HepG2 (cell line): ENCODE results near the gene SOCS1. TPM values are rescaled to one million over a fixed set of nuclear protein-coding genes. Genes with fewer than 3 reads are reported as not detected.

Source experiments
- CAMTA2 ChIP-seq: sonication (generic); formaldehyde crosslinking; IDR thresholded peaks from 2 replicates; pipeline ENCODE4 v1.4.0; 2020; ENCODE audit warnings: mild to moderate bottlenecking, missing genetic modification reagents, borderline replicate concordance
- FIP1L1 ChIP-seq: fragments of 200-400 bp; formaldehyde crosslinking; IDR thresholded peaks from 2 replicates; pipeline ENCODE4 v1.6.1; 2018; ENCODE audit warnings: low read depth, mild to moderate bottlenecking, low read length, moderate library complexity, borderline replicate concordance; ENCODE audit not compliant: insufficient read depth
- HNF1B ChIP-seq: sonication (generic); formaldehyde crosslinking; IDR thresholded peaks from 2 replicates; pipeline ENCODE4 v1.5.1; 2020; ENCODE audit warnings: mild to moderate bottlenecking, moderate library complexity, missing genetic modification reagents
- KDM4B ChIP-seq: sonication (generic); formaldehyde crosslinking; IDR thresholded peaks from 2 replicates; pipeline ENCODE4 v1.4.0; 2020; ENCODE audit warnings: missing genetic modification reagents
- KLF16 ChIP-seq, 2 experiments: sonication (generic) in 1 of 2; formaldehyde crosslinking in 1 of 2; IDR thresholded peaks; 2 replicates each; pipeline versions ENCODE4 v1.6.1 to v1.8.0; 2016 to 2023; ENCODE audit warnings: missing genetic modification reagents in 2 of 2, missing compliant biosample characterization in 1 of 2
- MYPOP ChIP-seq: sonication (generic); formaldehyde crosslinking; IDR thresholded peaks from 2 replicates; pipeline ENCODE4 v1.8.1; 2023; ENCODE audit warnings: mild to moderate bottlenecking, moderate library complexity, missing genetic modification reagents
- PAF1 ChIP-seq: IDR thresholded peaks from 2 replicates; pipeline ENCODE4 v1.6.1; 2016; ENCODE audit warnings: missing genetic modification reagents, missing compliant biosample characterization
- RBFOX2 ChIP-seq: fragments of 200-400 bp; formaldehyde crosslinking; IDR thresholded peaks from 2 replicates; pipeline ENCODE4 v1.6.1; 2017; ENCODE audit warnings: low read depth, mild to moderate bottlenecking, low read length
- SYNCRIP ChIP-seq: fragments of 200-400 bp; formaldehyde crosslinking; IDR thresholded peaks from 2 replicates; pipeline ENCODE4 v1.6.1; 2018; ENCODE audit warnings: mild to moderate bottlenecking, low read depth, low read length; ENCODE audit not compliant: insufficient read depth
- U2AF1 ChIP-seq: fragments of 200-400 bp; formaldehyde crosslinking; optimal IDR thresholded peaks from 2 replicates; pipeline ENCODE3; 2017; ENCODE audit warnings: mild to moderate bottlenecking, low read depth, low read length
- ZBTB14 ChIP-seq: sonication (generic); formaldehyde crosslinking; IDR thresholded peaks from 2 replicates; pipeline ENCODE4 v1.4.0; 2020; ENCODE audit warnings: missing genetic modification reagents
- ZC3H4 ChIP-seq: sonication (generic); formaldehyde crosslinking; IDR thresholded peaks from 2 replicates; pipeline ENCODE4 v1.4.0; 2020; ENCODE audit warnings: missing genetic modification reagents, borderline replicate concordance
- ZFP36L2 ChIP-seq: sonication (generic); formaldehyde crosslinking; IDR thresholded peaks from 2 replicates; pipeline ENCODE4 v1.4.0; 2020; ENCODE audit warnings: missing genetic modification reagents
- ZFX ChIP-seq: sonication (generic); formaldehyde crosslinking; IDR thresholded peaks from 2 replicates; pipeline ENCODE4 v1.4.0; 2020; ENCODE audit warnings: mild to moderate bottlenecking, low read depth, missing genetic modification reagents, moderate library complexity
- ZNF101 ChIP-seq: sonication (generic); formaldehyde crosslinking; IDR thresholded peaks from 2 replicates; pipeline ENCODE4 v1.4.0; 2020; ENCODE audit warnings: mild to moderate bottlenecking, low read depth, missing genetic modification reagents, borderline replicate concordance
- ZNF225 ChIP-seq: sonication (generic); formaldehyde crosslinking; IDR thresholded peaks from 2 replicates; pipeline ENCODE4 v1.4.0; 2020; ENCODE audit warnings: mild to moderate bottlenecking, missing genetic modification reagents
- ZNF337 ChIP-seq: sonication (generic); formaldehyde crosslinking; IDR thresholded peaks from 2 replicates; pipeline ENCODE4 v1.5.1; 2020; ENCODE audit warnings: missing genetic modification reagents, low read depth, mild to moderate bottlenecking, borderline replicate concordance
- ZNF383 ChIP-seq: sonication (generic); formaldehyde crosslinking; IDR thresholded peaks from 2 replicates; pipeline ENCODE4 v1.4.0; 2020; ENCODE audit warnings: missing genetic modification reagents, mild to moderate bottlenecking, borderline replicate concordance
- ZNF451 ChIP-seq: sonication (generic); formaldehyde crosslinking; IDR thresholded peaks from 2 replicates; pipeline ENCODE4 v1.5.0; 2020; ENCODE audit warnings: mild to moderate bottlenecking, missing genetic modification reagents
- ZNF552 ChIP-seq: sonication (generic); formaldehyde crosslinking; IDR thresholded peaks from 2 replicates; pipeline ENCODE4 v1.9.0; 2022; ENCODE audit warnings: missing genetic modification reagents, mild to moderate bottlenecking, borderline replicate concordance
- ZNF598 ChIP-seq: sonication (generic); formaldehyde crosslinking; IDR thresholded peaks from 2 replicates; pipeline ENCODE4 v1.5.1; 2020; ENCODE audit warnings: mild to moderate bottlenecking, missing genetic modification reagents, borderline replicate concordance
- ZNF784 ChIP-seq: sonication (generic); formaldehyde crosslinking; IDR thresholded peaks from 2 replicates; pipeline ENCODE4 v1.5.1; 2020; ENCODE audit warnings: missing genetic modification reagents, mild to moderate bottlenecking, borderline replicate concordance
- polyA plus RNA-seq, 8 experiments: library from polyadenylated mRNA; depleted of rRNA in 3 of 8; stranded (reverse) in 7 of 8; unstranded in 1 of 8; fragments of >200 nt; fragmentation: Illumina TruSeq in 4 of 8; extraction: Trizol in 4 of 8; gene quantifications; 2 replicates each; pipeline versions ENCODE4 v1.2.1 to v1.2.3, GENCODE V29; 2011 to 2016; ENCODE audit warnings: low read depth in 4 of 8, missing spikeins in 1 of 8, mixed read lengths in 1 of 8; ENCODE audit not compliant: insufficient read depth in 1 of 8
- total RNA-seq, 5 experiments: library from RNA; depleted of rRNA; stranded (reverse); fragments of >200 nt; fragmentation: Illumina TruSeq; extraction: Trizol; gene quantifications; 2 replicates each; pipeline ENCODE4 v1.2.3, GENCODE V29; 2016; ENCODE audit warnings: low read depth in 1 of 5
- TF ChIP-seq, protein P1 (sequence below): sonication (generic); formaldehyde crosslinking; IDR thresholded peaks from 2 replicates; pipeline ENCODE4 v1.5.0; 2020; ENCODE audit warnings: missing genetic modification reagents

The SOCS1 gene
- total and polyA plus RNA-seq, 2 of the 13 experiments (the other 11 are each of a cell fraction or from before 2014, with no cell fraction given) = 5.3 to 6.3 TPM

GRCh38 chr16:11296706-11297491 lies 40.9 kb upstream of the SOCS1 start (continued):
- no peak for TF ChIP-seq FIP1L1
- no peak for TF ChIP-seq ZBTB14 (CRISPR knock-in tag)
- TF ChIP-seq CAMTA2 (CRISPR knock-in tag) = peak; percentile 84; the same call in 1 of the 2 replicates
- TF ChIP-seq ZNF337 (CRISPR knock-in tag) = no peak
- TF ChIP-seq RBFOX2 = peak; percentile 62
- TF ChIP-seq U2AF1 = no peak
- TF ChIP-seq ZNF552 (CRISPR knock-in tag) = 0 out of 2 replicates have a peak, but pooled peaks have one; percentile 31
- TF ChIP-seq MYPOP (CRISPR knock-in tag) = no peak; the same call in 1 of the 2 replicates
- TF ChIP-seq ZNF598 = no peak
- TF ChIP-seq PAF1 = no peak
- peak; percentile 94 for TF ChIP-seq HNF1B (CRISPR knock-in tag)
- peak; percentile 98; the same call in 1 of the 2 replicates for TF ChIP-seq ZNF383 (CRISPR knock-in tag)
- peak; percentile 12; the same call in 1 of the 2 replicates for TF ChIP-seq ZNF451 (CRISPR knock-in tag)
- TF ChIP-seq ZFX = peak; percentile 78; the same call in 1 of the 2 replicates
- no peak for TF ChIP-seq SYNCRIP
- peak; percentile 85; the same call in 1 of the 2 replicates for TF ChIP-seq KDM4B (CRISPR knock-in tag)
- no peak; the same call in 1 of the 2 replicates for TF ChIP-seq ZNF225 (CRISPR knock-in tag)
- no peak for TF ChIP-seq ZNF101
- no peak for TF ChIP-seq ZFP36L2 (CRISPR knock-in tag)
- no peak for TF ChIP-seq ZC3H4 (CRISPR knock-in tag)
- TF ChIP-seq, protein P1, sequence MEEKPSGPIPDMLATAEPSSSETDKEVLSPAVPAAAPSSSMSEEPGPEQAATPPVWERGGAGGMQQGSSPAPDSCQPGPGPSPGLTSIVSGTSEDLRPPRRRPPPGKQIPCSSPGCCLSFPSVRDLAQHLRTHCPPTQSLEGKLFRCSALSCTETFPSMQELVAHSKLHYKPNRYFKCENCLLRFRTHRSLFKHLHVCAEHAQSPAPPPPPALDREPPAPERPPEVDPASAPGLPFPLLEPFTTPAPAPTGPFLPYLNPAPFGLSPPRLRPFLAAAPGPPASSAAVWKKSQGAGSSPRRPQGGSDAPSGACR (CRISPR knock-in tag) = peak; percentile 36; the same call in 1 of the 2 replicates
- TF ChIP-seq KLF16 (CRISPR knock-in tag; IDR thresholded peaks at IDR 0.05) = peak; percentile 33 to 35; a peak in 2 of 4 replicates
- TF ChIP-seq ZNF784 (CRISPR knock-in tag) = no peak
